Measurements from ENCODE around the gene GLIPR1L2. TPM values are rescaled to one million over a fixed set of nuclear protein-coding genes. Genes with fewer than 3 reads are reported as not detected.

The GLIPR1L2 gene
- total RNA-seq, 1 experiment from 2014 or later, result not detected

GRCh38 chr12:75366629-75367028 lies 24.3 kb upstream of the GLIPR1L2 start:
- POLR2A ChIA-PET (ENCODE audit: low non-redundant PET), result no interaction called here
- TF ChIP-seq EZH2 (IDR thresholded peaks at IDR 0.05; ENCODE audit: borderline replicate concordance, low read depth, low read length, poor library complexity, severe bottlenecking), result no peak
- TF ChIP-seq, protein P1, sequence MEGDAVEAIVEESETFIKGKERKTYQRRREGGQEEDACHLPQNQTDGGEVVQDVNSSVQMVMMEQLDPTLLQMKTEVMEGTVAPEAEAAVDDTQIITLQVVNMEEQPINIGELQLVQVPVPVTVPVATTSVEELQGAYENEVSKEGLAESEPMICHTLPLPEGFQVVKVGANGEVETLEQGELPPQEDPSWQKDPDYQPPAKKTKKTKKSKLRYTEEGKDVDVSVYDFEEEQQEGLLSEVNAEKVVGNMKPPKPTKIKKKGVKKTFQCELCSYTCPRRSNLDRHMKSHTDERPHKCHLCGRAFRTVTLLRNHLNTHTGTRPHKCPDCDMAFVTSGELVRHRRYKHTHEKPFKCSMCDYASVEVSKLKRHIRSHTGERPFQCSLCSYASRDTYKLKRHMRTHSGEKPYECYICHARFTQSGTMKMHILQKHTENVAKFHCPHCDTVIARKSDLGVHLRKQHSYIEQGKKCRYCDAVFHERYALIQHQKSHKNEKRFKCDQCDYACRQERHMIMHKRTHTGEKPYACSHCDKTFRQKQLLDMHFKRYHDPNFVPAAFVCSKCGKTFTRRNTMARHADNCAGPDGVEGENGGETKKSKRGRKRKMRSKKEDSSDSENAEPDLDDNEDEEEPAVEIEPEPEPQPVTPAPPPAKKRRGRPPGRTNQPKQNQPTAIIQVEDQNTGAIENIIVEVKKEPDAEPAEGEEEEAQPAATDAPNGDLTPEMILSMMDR (conservative IDR thresholded peaks at IDR 0.05; ENCODE audit: low read depth, low read length), result no peak
- intact Hi-C loops (cut with micrococcal nuclease; ENCODE audit: unreplicated experiment), result no loop called here
- Histone ChIP-seq H3K4me1 (ENCODE audit: insufficient read depth, low read length, poor library complexity, severe bottlenecking) (peaks cover 6% of the 10 kb centered on the region), H3K4me3 (ENCODE audit: low read depth, low read length, poor library complexity, severe bottlenecking) (no peak overlapping the region), H3K36me3 (ENCODE audit: insufficient read depth, low read length, poor library complexity, severe bottlenecking) (no peaks in the 10 kb centered on the region), H3K27me3 (replicated peaks; ENCODE audit: insufficient read depth, low read depth, low read length, poor library complexity) (no peaks in the 10 kb centered on the region), H3K27ac (ENCODE audit: low read depth, low read length, poor library complexity, severe bottlenecking) (no peak overlapping the region), H3K9me3 (ENCODE audit: low read depth, low read length, poor library complexity, severe bottlenecking) (no peaks in the 10 kb centered on the region)
- CTCF ChIA-PET, result no interaction called here
- no TSS peak for BruUV-seq (replicated peaks)
- DNase-seq (ENCODE audit: low spot score), result no peak

- intact Hi-C loops (cut with micrococcal nuclease; ENCODE audit: unreplicated experiment), result no loop called here
- CTCF ChIA-PET, result no interaction called here
- TF ChIP-seq, protein P1 (conservative IDR thresholded peaks at IDR 0.05; ENCODE audit: low read depth, low read length), result no peak
- no peak for TF ChIP-seq EZH2 (IDR thresholded peaks at IDR 0.05; ENCODE audit: borderline replicate concordance, low read depth, low read length, poor library complexity, severe bottlenecking)
Observed at GRCh38 chr12:75374971-75375370, 15.9 kb upstream of the GLIPR1L2 start.

GRCh38 chr12:75378354-75378753 lies 12.5 kb upstream of the GLIPR1L2 start:
- CTCF ChIA-PET, result no interaction called here
- DNase-seq (ENCODE audit: low spot score), result no peak
- no TSS peak for BruUV-seq (replicated peaks)
- H3K27ac ChIP-seq (ENCODE audit: low read depth, low read length, poor library complexity, severe bottlenecking), result no peak overlapping the region
- no peaks in the 10 kb centered on the region for H3K36me3 ChIP-seq (ENCODE audit: insufficient read depth, low read length, poor library complexity, severe bottlenecking)
- H3K27me3 ChIP-seq (replicated peaks; ENCODE audit: insufficient read depth, low read depth, low read length, poor library complexity), result no peaks in the 10 kb centered on the region
- H3K4me3 ChIP-seq (ENCODE audit: low read depth, low read length, poor library complexity, severe bottlenecking), result no peak overlapping the region
- H3K4me1 ChIP-seq (ENCODE audit: insufficient read depth, low read length, poor library complexity, severe bottlenecking), result no peaks in the 10 kb centered on the region
- TF ChIP-seq, protein P1 (conservative IDR thresholded peaks at IDR 0.05; ENCODE audit: low read depth, low read length), result no peak
- TF ChIP-seq EZH2 (IDR thresholded peaks at IDR 0.05; ENCODE audit: borderline replicate concordance, low read depth, low read length, poor library complexity, severe bottlenecking), result no peak
- H3K9me3 ChIP-seq (ENCODE audit: low read depth, low read length, poor library complexity, severe bottlenecking), result no peaks in the 10 kb centered on the region
- intact Hi-C loops (cut with micrococcal nuclease; ENCODE audit: unreplicated experiment), result no loop called here
- POLR2A ChIA-PET (ENCODE audit: low non-redundant PET), result no interaction called here

More at GRCh38 chr12:75374971-75375370, 15.9 kb upstream of the GLIPR1L2 start:
- Histone ChIP-seq H3K36me3 (ENCODE audit: insufficient read depth, low read length, poor library complexity, severe bottlenecking) (no peaks in the 10 kb centered on the region), H3K27ac (ENCODE audit: low read depth, low read length, poor library complexity, severe bottlenecking) (no peak overlapping the region), H3K9me3 (ENCODE audit: low read depth, low read length, poor library complexity, severe bottlenecking) (no peaks in the 10 kb centered on the region), H3K4me3 (ENCODE audit: low read depth, low read length, poor library complexity, severe bottlenecking) (no peak overlapping the region), H3K27me3 (replicated peaks; ENCODE audit: insufficient read depth, low read depth, low read length, poor library complexity) (no peaks in the 10 kb centered on the region), H3K4me1 (ENCODE audit: insufficient read depth, low read length, poor library complexity, severe bottlenecking) (no peaks in the 10 kb centered on the region)
- no TSS peak for BruUV-seq (replicated peaks)
- DNase-seq (ENCODE audit: low spot score), result no peak
- POLR2A ChIA-PET (ENCODE audit: low non-redundant PET), result no interaction called here

All from A673 (cell line).